A549 treated with RU486 at 1 μM for 4 hours (cell line): Measurements from ENCODE around the gene CACNA1I. TPM values are rescaled to one million over a fixed set of nuclear protein-coding genes. Genes with fewer than 3 reads are reported as not detected.

Source experiments
- total RNA-seq: library from RNA; stranded (reverse); fragments of 200-300 nt; extraction: Qiagen RNA extraction; gene quantifications from 5 replicates; pipeline ENCODE4 v1.2.3, GENCODE V29; 2022; ENCODE audit warnings: low read depth

The CACNA1I gene
- total RNA-seq: 0.02 to 0.06 TPM (median 0.05 TPM) in 5 replicates

GRCh38 chr22:39570665-39571064 lies at the start of gene CACNA1I:
CACNA1I (plus strand) TSS chr22:39570753; CDS start chr22:39570753, 0 bp downstream.

DNA sequence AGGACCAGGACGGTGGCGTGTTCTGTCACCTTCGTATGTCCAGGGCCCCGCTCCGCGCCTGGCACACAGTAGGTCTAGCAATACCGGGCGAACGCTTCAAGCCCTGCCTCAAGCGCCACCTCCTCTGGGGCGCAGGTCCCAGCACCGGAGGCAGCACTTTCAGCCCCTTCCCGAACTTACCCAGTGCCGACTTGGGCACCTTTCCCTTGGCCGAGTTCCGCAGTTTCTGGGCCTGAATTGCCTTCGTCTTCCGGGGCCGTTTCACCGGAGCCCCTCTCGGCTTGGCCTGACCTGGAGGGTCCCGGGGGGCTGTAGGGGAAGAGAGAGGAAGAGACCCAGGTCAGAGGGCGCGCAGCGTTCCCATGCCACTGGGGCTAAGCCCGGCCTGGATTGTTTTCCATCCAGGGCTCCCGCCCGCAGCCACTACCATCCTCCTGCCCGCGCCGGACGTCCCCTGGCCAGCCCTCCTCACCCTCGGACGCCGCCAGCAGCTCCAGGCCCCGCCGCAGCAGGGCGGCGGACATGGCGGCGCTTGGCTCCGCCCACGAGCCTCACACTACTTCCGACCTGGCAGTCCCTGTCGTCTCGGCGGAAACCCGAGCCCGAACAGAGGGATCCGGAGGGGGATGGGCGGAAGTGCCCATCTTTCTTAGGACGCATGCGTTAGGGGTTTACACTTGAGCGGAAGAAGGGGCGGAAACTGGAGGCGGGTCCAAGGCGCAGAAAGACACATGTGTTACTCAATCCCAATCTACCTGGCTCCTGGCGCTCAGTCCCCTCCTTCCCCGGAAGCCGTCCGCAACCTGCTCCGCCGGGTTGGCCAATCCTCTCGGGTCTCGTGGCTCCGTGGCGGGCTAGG lies 38.1 kb upstream of the CACNA1I start, which contains the start of gene RPS19BP1:
Gene RPS19BP1, minus strand, starts transcription at position 534 of the 859 bp plus-strand sequence. Its CDS starts 10 bp downstream, at position 524.

Other genes with a start within 250 kb of the CACNA1I start
- gene SYNGR1, start 220.8 kb upstream of the CACNA1I start, total RNA-seq: 9.2 to 13.7 TPM (median 10.8 TPM) in 5 replicates
- gene TAB1, start 171.0 kb upstream of the CACNA1I start, total RNA-seq: 7.8 to 11.3 TPM (median 9.7 TPM) in 5 replicates
- gene MGAT3, start 113.7 kb upstream of the CACNA1I start, total RNA-seq: 0.23 to 0.57 TPM (median 0.36 TPM) in 5 replicates
- gene MIEF1, start 68.5 kb upstream of the CACNA1I start, total RNA-seq: 21.4 to 25.7 TPM (median 24.8 TPM) in 5 replicates
- 342 to 432 TPM (median 372 TPM) in 5 replicates for gene ATF4, start 50.2 kb upstream of the CACNA1I start, total RNA-seq
- gene RPS19BP1, start 38.0 kb upstream of the CACNA1I start, total RNA-seq: 86.8 to 113 TPM (median 105 TPM) in 5 replicates